ENCODE measurements around the gene FKBP10.
"Not testable (repeated sequence)": the region's sequence is repeated elsewhere in the genome, so short reads cannot be mapped to it uniquely, and the experiment has no call there.

The FKBP10 gene, protein sequence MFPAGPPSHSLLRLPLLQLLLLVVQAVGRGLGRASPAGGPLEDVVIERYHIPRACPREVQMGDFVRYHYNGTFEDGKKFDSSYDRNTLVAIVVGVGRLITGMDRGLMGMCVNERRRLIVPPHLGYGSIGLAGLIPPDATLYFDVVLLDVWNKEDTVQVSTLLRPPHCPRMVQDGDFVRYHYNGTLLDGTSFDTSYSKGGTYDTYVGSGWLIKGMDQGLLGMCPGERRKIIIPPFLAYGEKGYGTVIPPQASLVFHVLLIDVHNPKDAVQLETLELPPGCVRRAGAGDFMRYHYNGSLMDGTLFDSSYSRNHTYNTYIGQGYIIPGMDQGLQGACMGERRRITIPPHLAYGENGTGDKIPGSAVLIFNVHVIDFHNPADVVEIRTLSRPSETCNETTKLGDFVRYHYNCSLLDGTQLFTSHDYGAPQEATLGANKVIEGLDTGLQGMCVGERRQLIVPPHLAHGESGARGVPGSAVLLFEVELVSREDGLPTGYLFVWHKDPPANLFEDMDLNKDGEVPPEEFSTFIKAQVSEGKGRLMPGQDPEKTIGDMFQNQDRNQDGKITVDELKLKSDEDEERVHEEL

DNA sequence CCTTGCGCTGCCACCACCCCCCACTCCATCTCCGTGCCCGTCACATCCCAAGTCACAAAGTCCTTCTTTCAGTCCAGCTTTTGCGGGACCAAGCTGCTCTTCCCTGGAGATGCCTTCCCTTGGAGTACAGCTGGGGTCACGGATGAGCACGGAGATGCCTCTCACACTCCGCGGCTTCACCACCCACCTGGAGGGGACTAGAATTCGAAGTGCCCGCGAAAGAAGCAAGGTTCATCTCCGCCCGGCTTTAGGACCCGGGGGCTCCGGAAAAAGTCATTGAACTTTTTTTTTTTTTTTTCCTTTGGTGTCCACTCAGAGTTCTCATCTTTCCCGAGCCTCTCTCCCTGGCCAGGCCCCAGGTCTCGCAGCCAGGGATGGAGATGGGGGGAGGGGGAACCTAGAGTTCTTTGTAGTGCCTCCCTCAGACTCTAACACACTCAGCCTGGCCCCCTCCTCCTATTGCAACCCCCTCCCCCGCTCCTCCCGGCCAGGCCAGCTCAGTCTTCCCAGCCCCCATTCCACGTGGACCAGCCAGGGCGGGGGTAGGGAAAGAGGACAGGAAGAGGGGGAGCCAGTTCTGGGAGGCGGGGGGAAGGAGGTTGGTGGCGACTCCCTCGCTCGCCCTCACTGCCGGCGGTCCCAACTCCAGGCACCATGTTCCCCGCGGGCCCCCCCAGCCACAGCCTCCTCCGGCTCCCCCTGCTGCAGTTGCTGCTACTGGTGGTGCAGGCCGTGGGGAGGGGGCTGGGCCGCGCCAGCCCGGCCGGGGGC lies at the start of gene FKBP10:
Gene FKBP10 (plus strand): TSS at position 624 of the 771 bp plus-strand sequence. CDS start 31 bp downstream, at position 655.
- DNase-seq (ENCODE audit: low read depth), result peak; percentile 54

DNA sequence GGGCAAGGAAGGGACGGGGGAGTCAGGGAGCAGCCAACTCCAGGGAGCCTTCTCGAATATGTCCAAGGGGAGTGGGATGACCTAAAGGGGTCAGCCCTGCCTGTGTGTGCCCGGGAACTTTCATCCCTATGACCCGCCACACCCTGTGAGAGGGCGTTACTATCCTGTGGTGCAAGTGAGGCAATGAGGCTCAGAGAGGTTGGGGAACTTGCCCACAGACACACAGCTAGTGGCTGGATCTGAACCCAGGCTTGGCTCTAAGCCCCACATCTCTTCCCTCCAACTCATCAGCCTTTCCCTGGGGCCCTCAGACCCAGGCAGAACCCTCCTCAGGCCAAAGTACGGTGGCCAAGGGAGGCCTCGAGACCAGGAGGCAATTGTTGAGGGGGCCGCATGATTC lies 49.5 kb upstream of the FKBP10 start:
- DNase-seq (ENCODE audit: low read depth), result no peak

DNA sequence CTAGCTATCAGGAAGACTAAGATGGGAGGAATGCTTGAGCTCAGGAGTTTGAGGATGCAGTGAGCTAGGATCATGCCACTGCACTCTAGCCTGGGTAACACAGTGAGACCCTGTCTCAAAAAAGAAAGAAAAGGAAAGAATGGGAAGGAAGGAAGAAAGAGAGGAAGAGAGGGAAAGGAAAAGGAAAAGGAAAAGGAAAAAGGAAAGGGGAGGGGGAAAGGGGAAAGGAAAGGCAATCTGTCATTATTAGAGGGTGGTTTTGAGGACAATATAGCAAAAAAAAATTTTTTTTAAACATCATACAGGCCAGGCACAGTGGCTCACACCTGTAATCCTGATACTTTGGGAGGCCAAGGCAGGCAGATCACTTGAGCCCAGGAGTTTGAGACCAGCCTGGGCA lies 46.7 kb upstream of the FKBP10 start:
- no peak for DNase-seq (ENCODE audit: low read depth)

DNA sequence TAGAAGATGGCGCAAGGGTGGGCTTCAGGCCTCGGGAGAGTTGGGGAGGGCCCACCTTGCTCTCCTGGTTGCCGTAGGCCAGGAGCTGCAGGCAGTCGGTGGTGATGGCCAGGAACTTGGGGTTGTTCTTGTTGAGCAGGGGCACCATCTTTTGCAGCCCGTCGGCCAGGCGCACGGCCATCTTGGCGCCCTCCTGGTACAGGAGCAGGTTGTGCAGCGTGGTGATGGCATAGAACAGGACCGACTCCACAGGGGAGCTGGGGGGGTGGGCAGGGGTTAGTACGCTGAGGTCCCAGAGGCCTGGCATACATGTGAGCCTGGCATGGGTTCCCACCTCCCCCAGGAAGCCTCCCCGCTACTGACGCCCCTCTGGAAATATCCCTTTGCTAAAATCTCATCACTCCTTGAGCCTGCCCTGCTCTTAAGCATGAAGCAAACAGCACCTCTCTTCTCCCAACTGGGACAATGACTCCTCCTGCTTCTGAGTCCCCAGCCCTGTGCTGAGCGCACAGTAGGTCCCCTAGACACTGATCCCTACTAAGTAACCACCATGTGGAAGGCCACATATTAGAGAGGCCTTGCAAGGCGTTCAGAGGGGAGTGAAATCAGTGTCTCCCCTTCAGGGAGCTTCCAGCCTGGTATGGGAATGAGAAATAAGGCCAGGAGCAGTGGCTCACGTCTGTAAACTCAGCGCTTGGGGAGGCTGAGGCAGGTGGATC lies 45.3 kb upstream of the FKBP10 start:
- DNase-seq (ENCODE audit: low read depth), result no peak

DNA sequence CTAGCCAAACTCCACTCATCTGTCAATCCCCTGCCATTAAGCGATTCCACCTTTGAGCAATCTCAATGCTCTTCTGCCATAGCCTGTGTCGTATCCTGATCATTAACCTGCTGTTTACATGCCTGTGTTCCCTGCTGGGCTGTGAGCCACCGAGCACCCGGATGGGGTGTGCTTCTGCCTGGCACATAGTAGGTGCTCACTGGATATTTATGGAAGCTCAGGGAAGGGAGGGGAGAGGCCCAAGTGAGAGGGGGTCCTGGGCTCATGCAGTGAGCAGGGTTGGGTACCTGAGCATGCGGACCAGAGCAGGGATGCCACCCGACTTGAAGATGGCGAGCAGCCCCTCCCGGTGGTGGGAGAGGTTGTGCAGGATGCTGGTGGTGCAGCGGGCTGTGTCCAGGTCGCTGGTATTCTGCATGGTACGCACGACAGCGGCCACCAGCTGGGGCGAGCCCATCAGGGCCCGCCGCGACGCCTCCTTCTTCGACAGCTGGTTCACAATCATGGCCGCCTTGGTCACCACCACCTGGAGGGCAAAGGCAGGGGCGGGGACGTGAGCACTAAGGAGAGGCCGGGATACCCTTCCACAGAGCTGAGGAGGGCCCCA lies 44.0 kb upstream of the FKBP10 start:
- no peak for DNase-seq (ENCODE audit: low read depth)

DNA sequence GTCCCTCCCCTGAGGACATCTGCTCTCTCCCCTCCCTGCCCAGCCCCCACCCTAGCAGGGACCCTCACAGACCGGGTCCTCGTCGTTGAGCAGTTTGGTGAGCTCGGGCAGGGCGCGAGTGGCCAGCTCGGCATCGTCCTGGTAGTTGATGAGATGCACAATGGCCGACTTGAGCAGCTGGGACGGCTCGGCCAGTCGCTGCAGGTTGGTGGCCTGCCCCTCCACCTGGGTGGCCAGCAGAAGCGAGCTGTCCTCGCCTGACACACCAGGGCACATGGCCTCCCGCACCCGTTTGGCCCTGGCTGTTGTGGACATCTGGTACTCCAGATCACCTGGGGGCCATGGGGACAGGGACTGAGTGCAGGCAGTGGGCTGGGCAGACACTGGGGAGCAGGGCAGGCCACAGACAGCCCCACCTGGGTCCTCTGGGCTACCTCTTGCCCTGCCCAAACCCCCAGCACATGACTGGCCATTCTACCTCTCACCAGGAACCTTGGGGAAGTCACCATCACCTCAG lies 43.4 kb upstream of the FKBP10 start:
- DNase-seq (ENCODE audit: low read depth), result no peak

DNA sequence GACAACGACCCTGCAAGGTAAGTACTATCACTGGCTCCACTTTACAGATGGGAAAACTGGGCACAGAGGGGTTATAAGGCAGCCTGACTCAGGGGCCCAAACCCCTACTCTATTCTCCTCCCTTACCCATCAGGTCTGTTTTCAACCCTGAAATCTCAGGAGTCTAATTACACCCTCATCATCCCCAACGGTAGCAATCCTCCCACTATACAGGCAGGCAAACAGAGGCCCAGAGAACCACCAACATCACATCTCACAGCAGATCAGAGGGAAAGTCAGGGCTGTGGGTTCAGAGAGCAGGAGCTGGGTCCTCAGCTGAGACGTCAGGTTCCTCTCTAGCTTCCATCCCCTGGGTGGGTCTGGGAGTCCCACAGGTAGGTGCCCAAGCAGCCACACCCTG lies 42.8 kb upstream of the FKBP10 start:
- DNase-seq (ENCODE audit: low read depth), result no peak

DNA sequence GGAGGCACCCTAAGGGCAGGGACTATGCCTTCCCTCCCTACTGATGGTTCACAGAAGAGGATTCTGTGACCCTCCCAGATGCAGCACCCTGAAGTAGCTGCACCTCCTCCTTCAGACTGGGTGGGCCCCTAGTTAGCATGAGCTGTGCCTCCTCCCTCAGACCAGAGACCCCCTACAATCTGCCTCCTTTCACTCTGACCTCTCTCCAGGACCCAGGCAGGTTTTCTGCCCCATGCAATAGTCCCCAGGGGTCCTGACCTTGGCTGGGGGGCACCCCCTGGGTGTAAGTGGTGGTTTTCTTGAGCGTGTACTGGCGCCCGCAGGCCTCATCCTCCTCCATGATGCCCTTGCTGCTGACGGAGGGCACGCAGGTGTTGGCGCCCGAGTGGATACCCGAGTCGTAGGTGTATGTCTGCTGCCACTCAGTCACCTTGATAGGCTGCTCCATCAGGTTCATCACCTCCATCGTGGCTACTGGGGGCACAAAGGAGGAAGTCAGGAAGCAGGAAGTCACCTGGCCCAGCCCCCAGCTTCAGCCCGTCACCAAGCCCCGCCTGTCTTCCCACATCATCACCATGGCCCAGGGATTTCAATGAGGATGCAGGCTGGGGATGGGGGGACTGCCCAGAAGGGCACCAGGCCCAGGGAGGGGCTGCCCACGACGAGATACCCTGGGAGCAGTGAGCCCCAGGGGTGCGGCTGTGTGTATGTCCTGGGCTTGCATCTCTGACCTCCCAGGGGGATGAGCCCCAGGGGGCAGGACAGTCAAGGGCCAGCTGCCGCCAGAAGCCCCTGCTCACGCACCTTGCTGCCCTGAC lies 41.2 kb upstream of the FKBP10 start:
- no peak for DNase-seq (ENCODE audit: low read depth)

DNA sequence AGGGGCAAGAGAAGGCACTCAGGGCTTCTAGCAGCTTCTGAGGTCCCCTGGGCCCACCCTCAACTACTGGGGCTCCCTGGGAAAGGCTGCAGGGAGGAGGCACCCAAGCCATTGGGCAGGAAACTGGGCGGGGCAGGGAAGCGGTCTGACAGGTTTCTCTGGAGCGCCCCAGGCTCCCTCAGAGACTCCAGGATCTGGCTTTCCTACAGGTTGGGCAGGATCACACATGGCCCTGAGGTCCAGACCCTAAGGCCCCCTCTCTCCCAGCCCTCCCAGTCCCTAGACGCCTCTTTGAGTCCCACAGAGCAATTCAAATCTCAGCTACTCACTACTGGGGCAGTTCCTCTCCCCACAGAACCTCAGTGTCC lies 40.6 kb upstream of the FKBP10 start:
- DNase-seq (ENCODE audit: low read depth), result no peak

DNA sequence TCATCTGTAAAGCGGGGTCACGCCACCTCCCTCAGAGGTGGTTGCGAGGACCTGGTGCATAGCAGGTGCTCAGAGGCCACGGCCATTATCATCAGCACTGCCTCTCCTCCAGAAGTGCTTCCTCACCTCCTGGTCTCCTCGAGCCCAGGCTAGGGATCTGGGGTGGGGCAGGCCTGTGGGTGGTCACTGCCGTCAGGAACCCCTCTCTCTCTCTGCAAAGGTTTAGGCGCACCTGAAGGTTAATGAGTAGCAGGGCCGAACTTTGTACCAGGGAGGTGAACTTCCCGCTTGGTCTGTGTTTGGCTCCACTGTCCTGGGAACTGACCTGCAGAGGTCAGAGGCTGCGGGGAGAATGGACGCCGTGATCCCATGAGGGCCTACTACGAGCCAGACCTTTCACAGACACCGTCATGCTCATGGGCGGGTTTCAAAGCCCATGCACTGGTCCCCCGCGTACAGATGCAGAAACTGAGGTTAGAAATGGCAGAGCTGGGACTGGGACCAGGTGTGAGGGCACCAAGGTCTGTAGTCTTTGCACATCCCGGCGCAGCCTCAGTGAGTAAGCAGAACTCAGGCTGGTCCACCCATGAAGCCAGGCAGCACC lies 40.1 kb upstream of the FKBP10 start:
- DNase-seq (ENCODE audit: low read depth), result no peak

DNA sequence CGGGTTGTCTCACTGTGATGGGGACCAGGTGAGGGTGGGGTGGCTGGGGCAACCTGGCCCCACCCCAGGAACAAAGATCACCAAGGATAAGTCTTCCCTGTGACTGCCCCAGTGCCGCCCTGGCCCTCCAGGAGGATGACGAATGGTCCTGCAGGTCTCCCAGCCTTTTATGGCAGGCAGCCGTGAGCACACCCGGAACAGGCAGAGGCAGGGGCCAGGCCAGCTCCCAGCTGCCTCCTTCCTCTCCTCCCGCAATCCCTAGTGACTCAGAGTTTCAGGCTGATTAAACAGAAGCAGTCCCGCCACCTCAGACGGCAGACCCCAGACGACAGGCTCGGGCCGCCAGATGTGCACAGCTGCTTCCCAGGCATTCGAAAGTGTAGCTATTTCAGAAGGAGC lies 39.6 kb upstream of the FKBP10 start:
- peak; percentile 23 for DNase-seq (ENCODE audit: low read depth)

DNA sequence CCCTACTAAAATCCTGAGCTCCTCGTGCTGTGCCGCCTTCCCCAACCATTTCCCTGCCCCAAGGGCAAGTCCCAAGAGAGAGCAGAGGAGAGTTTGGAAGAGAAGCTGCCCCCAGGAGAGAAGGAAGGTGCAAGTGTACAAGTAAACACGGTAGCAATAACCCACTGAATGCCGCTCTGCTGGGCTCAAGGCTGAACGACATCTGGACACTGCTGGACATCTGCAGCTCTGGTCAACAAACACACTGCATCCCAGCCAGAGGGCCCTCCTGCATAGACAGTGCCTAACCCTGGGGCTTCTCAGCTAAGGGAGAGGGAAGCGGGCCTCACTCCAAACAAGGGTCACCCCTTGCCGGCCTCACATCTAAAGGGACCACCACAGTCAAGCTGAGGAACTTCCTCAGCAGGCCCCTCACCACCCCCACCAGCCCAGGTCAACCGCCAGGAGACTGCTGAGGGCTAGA lies 39.0 kb upstream of the FKBP10 start:
- no peak for DNase-seq (ENCODE audit: low read depth)

DNA sequence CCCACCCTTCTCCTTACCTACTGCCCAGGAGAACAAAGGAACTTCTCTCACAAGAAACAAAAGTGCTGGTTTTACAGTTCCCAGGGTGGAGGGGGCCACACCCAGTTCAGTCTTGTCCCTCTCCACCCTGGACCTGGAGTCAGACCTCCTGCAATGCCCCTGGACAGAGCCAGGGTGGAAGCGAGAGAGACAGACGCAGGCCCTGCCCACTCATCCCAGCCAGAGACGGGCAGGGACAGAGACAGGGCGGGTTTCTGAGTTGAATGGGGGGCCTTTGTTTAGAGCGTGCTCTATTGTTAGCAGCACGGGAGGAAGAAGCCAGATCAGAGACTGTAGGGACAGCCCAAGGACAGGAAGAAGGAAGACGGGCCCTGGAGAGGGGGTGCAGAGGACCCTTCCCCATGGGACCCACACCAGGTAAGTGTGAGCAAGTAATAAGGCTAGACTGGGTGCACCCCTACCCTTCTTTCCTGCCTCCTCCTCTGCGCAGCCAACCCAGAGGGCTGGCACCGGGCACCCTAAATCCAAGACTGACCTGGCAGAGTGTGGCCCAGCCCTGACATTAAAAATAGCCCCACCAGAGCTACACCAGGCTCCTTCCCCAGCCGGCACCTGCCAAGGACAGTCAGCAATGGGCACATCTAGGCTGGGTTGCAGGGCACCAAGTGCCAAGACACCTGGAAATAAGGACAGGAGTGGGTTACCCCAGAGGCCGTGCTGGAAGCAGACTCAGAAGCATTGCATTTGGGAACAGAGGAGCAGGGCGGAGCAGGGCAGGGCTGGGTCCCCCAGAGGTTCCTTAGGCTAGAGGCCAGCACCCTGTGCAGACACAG lies 37.2 kb upstream of the FKBP10 start:
- no peak for DNase-seq (ENCODE audit: low read depth)

DNA sequence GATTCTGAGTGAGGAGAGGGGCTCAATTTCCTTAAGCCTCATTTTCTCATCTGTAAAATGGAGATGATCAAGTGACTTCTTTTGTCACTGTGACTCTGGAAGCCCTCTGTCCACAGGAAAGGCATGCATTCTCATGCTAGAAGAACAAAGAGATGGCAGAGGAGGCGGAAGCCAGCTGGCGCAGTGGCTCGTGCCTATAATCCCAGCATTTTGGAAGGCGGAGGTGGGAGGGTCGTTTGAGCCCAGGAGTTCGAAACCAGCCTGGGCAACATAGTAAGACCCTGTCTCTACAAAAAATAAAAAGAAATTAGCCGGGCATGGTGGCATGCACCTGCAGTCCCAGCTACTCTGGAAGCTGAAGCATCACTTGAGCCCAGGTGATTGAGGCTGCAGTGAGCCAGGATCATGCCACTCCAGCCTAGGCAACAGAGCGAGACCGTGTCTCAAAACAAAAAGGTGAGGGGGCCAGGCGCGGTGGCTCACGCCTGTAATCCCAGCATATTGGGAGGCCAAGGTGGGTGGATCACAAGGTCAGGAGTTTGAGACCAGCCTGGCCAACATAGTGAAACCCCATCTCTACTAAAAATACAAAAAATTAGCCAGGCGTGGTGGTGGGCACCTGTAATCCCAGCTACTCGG lies 36.4 kb upstream of the FKBP10 start:
- DNase-seq (ENCODE audit: low read depth), result not testable (repeated sequence)

DNA sequence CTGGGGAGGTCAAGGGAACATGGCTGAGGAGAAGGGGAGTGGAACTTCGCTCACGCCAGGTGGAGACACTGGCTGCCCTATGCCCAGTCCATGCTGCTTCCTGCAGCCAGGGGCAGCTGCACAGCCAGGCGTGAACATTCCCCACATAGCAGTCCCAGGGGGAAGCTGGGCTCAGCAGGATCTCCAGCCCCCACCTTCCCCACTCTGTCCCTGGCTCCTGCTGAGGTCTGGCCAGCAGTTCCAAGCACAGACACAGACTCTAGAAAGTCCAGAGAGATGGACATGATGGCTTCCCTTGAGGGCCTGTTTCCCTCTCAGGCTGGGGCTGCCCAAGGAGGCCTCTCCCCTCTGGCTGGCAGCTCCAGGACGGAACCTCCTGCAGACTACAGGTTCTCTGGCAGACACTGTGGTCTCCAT lies 35.6 kb upstream of the FKBP10 start:
- DNase-seq (ENCODE audit: low read depth), result no peak

DNA sequence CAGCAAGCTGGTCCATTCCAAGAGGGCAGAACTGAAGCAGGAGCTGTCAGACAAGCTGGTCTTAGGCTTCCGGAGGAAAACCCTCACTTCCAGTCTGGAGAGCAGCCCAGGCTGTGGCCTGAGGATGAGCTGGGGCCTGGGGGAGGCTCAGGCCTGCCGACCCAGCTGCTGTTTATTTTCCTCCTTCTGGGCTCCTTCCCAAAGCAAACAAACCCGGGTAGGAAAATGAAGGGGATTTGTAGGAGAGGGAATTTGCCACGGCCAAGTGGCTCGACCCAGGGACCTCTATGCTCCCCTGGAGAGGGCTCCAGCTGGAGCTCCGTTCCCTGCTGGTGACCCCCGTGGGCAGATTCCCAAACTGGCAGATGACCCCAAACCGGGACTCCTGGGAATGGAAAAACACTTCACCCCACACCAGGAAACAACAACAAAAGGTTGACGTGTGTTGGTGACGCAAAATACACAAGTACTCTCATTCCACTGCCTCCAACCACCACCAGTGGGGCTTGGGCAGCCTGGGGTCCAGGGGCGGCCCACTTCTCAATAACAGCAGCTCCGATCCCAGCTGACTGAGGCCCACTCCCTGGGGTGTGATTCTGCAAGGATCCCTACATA lies 35.1 kb upstream of the FKBP10 start:
- no peak for DNase-seq (ENCODE audit: low read depth)

DNA sequence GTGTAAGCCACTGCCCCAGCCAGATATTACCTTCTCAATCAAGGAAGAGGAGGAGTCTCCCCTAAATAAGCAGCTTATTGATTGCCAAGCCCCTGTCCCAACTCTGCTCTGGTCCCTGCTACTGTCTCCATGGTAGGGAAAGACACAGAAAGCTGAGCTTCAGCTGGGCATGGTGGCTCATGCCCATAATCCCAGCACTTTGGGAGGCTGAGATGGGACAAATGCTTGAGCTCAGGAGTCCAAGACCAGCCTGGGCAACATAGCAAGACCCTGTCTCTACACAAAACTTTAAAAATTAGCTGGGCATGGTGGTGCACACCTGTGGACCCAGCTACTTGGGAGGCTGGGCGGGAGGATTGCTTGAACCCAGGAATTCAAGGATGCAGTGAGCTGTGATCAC lies 32.9 kb upstream of the FKBP10 start:
- DNase-seq (ENCODE audit: low read depth), result no peak

DNA sequence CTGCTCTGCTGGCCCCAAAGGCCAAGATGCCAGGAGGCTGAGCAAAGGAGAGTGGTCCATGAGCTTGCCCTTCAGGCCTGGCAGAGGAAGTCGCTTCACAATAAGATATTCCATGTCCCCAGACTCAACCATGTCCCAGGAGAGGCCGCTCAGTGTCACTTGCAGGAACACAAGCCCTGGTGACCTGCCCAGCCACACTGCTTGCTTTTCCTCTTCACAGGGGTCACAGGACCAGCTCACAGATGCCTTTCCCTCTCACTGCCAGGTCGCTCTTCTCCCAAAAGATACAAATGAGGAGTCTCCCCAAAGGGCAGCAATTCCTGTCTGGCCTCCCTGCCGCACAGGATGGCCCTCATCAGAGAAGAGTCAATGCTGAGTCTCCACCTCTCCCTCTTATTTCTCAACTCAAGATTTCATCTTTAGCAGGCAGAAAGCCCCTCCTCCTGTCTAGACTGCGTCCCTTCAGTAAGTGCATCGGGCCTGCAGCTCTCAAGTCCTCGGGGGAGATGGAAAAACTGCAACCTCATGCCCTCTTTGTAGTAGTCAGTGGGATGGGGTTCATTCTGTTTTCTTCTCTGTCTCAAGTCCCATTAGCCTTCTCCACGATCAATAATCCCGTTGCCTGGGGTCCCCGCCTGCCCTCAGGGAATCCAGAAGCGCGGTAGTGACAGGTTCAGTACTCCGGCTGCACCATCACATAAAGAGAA lies 31.2 kb upstream of the FKBP10 start:
- no peak for DNase-seq (ENCODE audit: low read depth)
